ENCODE results near the gene SKAP1.

The SKAP1 gene

GRCh38 chr17:48152289-48152688 is 277.7 kb downstream of the SKAP1 start:
- no peak for DNase-seq (ENCODE audit: low read depth)
- H3K4me3 ChIP-seq (ENCODE audit: low read length), result no peak overlapping the region
- TF ChIP-seq, protein P1, sequence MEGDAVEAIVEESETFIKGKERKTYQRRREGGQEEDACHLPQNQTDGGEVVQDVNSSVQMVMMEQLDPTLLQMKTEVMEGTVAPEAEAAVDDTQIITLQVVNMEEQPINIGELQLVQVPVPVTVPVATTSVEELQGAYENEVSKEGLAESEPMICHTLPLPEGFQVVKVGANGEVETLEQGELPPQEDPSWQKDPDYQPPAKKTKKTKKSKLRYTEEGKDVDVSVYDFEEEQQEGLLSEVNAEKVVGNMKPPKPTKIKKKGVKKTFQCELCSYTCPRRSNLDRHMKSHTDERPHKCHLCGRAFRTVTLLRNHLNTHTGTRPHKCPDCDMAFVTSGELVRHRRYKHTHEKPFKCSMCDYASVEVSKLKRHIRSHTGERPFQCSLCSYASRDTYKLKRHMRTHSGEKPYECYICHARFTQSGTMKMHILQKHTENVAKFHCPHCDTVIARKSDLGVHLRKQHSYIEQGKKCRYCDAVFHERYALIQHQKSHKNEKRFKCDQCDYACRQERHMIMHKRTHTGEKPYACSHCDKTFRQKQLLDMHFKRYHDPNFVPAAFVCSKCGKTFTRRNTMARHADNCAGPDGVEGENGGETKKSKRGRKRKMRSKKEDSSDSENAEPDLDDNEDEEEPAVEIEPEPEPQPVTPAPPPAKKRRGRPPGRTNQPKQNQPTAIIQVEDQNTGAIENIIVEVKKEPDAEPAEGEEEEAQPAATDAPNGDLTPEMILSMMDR (conservative IDR thresholded peaks at IDR 0.05; ENCODE audit: low read length), result no peak

GRCh38 chr17:48151220-48151619 is 278.8 kb downstream of the SKAP1 start:
- no peak overlapping the region for H3K4me3 ChIP-seq (ENCODE audit: low read length)
- TF ChIP-seq, protein P1 (conservative IDR thresholded peaks at IDR 0.05; ENCODE audit: low read length), result no peak
- no peak for DNase-seq (ENCODE audit: low read depth)

- no peak for DNase-seq (ENCODE audit: low read depth)
- H3K4me3 ChIP-seq (ENCODE audit: low read length), result no peak overlapping the region
- TF ChIP-seq, protein P1 (conservative IDR thresholded peaks at IDR 0.05; ENCODE audit: low read length), result no peak
These were observed 279.4 kb downstream of the SKAP1 start for GRCh38 chr17:48150597-48151001.

DNA sequence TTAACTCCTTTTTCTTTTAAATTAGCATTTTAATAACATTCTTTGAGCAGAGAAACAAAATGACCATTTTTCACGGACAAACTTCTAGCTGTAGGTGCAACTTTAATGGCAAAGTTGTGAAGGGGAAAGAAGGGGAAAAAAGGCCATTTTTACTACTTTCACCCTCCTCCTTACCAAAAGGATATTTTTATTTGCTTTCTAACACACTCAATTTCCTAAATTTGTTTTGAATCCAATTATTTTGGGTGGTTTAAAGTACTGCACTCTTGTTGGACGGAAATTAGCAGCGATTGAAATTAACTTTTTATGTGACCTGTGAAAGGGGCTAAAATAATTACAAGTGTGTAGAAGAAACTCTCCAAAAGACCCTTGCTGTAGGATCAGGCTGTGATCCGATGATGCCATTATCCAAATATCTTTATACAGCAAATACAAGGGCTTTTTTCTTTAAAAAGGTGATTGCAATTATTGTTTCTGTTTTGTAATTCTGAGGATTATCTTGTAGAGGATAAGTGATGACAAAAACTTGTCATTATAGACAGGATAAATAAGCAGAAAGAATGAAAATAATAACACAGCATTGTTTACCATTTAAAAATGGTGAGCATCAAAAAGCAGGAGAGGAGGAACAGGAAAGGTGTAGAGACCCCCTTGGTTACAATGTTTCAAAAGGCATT is 280.1 kb downstream of the SKAP1 start:
- TF ChIP-seq, protein P1 (conservative IDR thresholded peaks at IDR 0.05; ENCODE audit: low read length), result no peak
- no peak overlapping the region for H3K4me3 ChIP-seq (ENCODE audit: low read length)

GRCh38 chr17:48148854-48149786 is 280.9 kb downstream of the SKAP1 start:
- TF ChIP-seq, protein P1 (conservative IDR thresholded peaks at IDR 0.05; ENCODE audit: low read length), result no peak
- no peak overlapping the region for H3K4me3 ChIP-seq (ENCODE audit: low read length)
- DNase-seq (ENCODE audit: low read depth), result no peak

More for the DNA sequence above, 280.1 kb downstream of the SKAP1 start:
- no peak for DNase-seq (ENCODE audit: low read depth)

DNA sequence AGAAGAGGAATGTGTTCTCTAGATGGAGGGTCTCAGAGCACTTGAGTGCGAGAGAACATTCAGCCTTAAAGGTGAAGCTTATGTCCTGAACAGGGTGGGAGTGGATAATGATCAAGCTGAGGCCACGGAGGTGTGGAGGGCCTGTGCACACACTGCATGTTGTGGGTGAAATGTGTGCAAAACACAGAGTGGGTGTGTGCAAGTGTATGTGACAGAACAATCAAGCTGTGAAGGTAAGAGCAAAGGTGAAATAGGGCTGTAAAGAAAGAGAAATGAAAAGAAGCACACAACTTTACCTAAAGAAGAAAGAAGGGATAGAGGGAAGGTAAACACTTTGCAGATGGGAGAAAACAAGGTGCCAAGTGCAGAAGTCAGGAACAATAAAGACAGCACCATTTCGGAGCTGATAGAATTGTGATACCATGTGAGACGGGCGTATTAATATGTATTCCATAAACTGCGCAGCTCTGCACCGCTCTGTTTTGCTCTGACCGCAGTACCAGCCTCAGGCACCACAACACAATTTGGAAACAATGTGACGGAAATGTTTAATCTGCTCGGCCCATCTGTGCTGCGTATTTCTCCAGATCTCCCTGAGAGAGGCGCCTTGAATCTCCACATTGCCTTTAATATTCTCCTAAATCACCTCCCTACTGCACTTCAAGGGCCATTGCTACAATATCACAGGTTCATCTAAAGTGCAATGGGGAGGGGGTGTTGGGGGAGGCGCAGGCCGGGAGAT is 281.8 kb downstream of the SKAP1 start:
- H3K4me3 ChIP-seq (ENCODE audit: low read length), result no peak overlapping the region
- no peak for DNase-seq (ENCODE audit: low read depth)
- TF ChIP-seq, protein P1 (conservative IDR thresholded peaks at IDR 0.05; ENCODE audit: low read length), result no peak
